Endothelial cell of umbilical vein (primary cell): Measurements from ENCODE around the gene TRMO. TPM values are rescaled to one million over a fixed set of nuclear protein-coding genes. Genes with fewer than 3 reads are reported as not detected.

ENCODE experiments used
- BruUV-seq: library from RNA; stranded (reverse); fragments of 400-500 nt; replicated peaks from 2 replicates; lab custom pipeline; 2021; lab: Mats Ljungman, UMichigan
- CTCF ChIA-PET: fragments of 300-600, 350-600 bp; sonication (Branson Sonifier 250); formaldehyde crosslinking; loops from one replicate; lab custom pipeline; 2021; ENCODE audit warnings: antibody characterized with exemption, inconsistent platforms; lab: Charles Lee
- POLR2A ChIA-PET: fragments of 300-600, 350-600 bp; sonication (Branson Sonifier 250); formaldehyde crosslinking; loops from one replicate; lab custom pipeline; 2021; ENCODE audit warnings: antibody characterized with exemption, inconsistent platforms; lab: Charles Lee
- DNase-seq: peaks from one replicate; pipeline ENCODE4 v3.0.0-alpha.2; 2011; ENCODE audit warnings: low read depth, low spot score
- FAIRE-seq: peaks from 2 replicates; lab custom pipeline; 2011; peaks lifted over from hg19 to GRCh38; lab: Jason Lieb, UNC
- H2AFZ ChIP-seq: 2 replicates; pipeline ENCODE4 v1.6.0; 2012; ENCODE audit warnings: low read depth, low read length, control low read depth, inconsistent platforms
- H3K27ac ChIP-seq: 2 replicates; pipeline ENCODE4 v1.5.1; 2011; ENCODE audit warnings: low read depth, mild to moderate bottlenecking, control low read depth, low read length, moderate library complexity; ENCODE audit not compliant: insufficient read depth
- H3K27me3 ChIP-seq, 2 experiments: 2 replicates each; pipeline versions ENCODE4 v1.6.0 to v1.6.1; 2011; ENCODE audit warnings: low read length in 2 of 2, mixed read lengths in 1 of 2; ENCODE audit not compliant: control insufficient read depth in 2 of 2, insufficient read depth in 2 of 2
- H3K36me3 ChIP-seq, 2 experiments: 2 replicates in 1 of 2; 3 replicates in 1 of 2; pipeline ENCODE4 v1.5.1; 2011; ENCODE audit warnings: low read length in 2 of 2, mild to moderate bottlenecking in 1 of 2, moderate library complexity in 1 of 2; ENCODE audit not compliant: control insufficient read depth in 2 of 2, insufficient read depth in 2 of 2; ENCODE audit errors: extremely low read depth in 1 of 2
- H3K4me1 ChIP-seq: 3 replicates; pipeline ENCODE4 v1.5.1; 2011; ENCODE audit warnings: mild to moderate bottlenecking, low read length; ENCODE audit not compliant: control insufficient read depth, insufficient read depth; ENCODE audit errors: extremely low read depth
- H3K4me2 ChIP-seq: 2 replicates; pipeline ENCODE4 v1.6.1; 2011; ENCODE audit warnings: low read length, control low read depth, mixed read lengths; ENCODE audit not compliant: insufficient read depth
- H3K4me3 ChIP-seq, 3 experiments: fragments of 200-600 bp in 1 of 3; sonication (generic), shearing (Covaris generic) in 1 of 3; replicated peaks in 1 of 3; 2 replicates each; pipeline ENCODE4 v1.5.1; 2011 to 2016; ENCODE audit warnings: control low read depth in 3 of 3, low read length in 3 of 3, mild to moderate bottlenecking in 2 of 3, inconsistent platforms in 1 of 3, low read depth in 1 of 3, moderate library complexity in 1 of 3; ENCODE audit not compliant: insufficient read depth in 1 of 3
- H3K79me2 ChIP-seq: 2 replicates; pipeline ENCODE4 v1.6.0; 2012; ENCODE audit warnings: low read length, inconsistent platforms; ENCODE audit not compliant: control insufficient read depth, insufficient read depth
- H3K9ac ChIP-seq: replicated peaks from 2 replicates; pipeline ENCODE3; 2011; ENCODE audit warnings: low read length, control low read depth; ENCODE audit not compliant: insufficient read depth; ENCODE audit errors: extremely low read depth
- H3K9me1 ChIP-seq: replicated peaks from 3 replicates; pipeline ENCODE4 v1.6.0; 2011; ENCODE audit warnings: mild to moderate bottlenecking, low read length; ENCODE audit not compliant: control insufficient read depth, insufficient read depth; ENCODE audit errors: extremely low read depth
- H3K9me3 ChIP-seq: replicated peaks from 2 replicates; pipeline ENCODE4 v1.5.1; 2012; ENCODE audit warnings: low read length, inconsistent platforms; ENCODE audit not compliant: control insufficient read depth, insufficient read depth
- H4K20me1 ChIP-seq: replicated peaks from 2 replicates; pipeline ENCODE3; 2011; ENCODE audit warnings: mild to moderate bottlenecking, low read length; ENCODE audit not compliant: control insufficient read depth, insufficient read depth; ENCODE audit errors: extremely low read depth
- CTCF ChIP-seq, 2 donors: IDR thresholded peaks; 1 replicate in 1 of 2; 2 replicates in 1 of 2; pipeline ENCODE4 v1.5.1; 2011; ENCODE audit warnings: low read length in 2 of 2, mild to moderate bottlenecking in 2 of 2, moderate library complexity in 2 of 2, control low read depth in 1 of 2, inconsistent platforms in 1 of 2, low read depth in 1 of 2; ENCODE audit not compliant: insufficient read depth in 1 of 2; ENCODE audit errors: extremely low read depth in 1 of 2
- EZH2 ChIP-seq: IDR thresholded peaks from 2 replicates; pipeline ENCODE4 v1.6.1; 2012; ENCODE audit warnings: borderline replicate concordance, low read depth, mild to moderate bottlenecking, moderate library complexity, low read length, inconsistent platforms; ENCODE audit not compliant: severe bottlenecking
- FOS ChIP-seq: IDR thresholded peaks from 2 replicates; pipeline ENCODE4 v1.6.1; 2011; ENCODE audit warnings: mild to moderate bottlenecking, low read length, moderate library complexity, borderline replicate concordance; ENCODE audit not compliant: insufficient read depth
- GATA2 ChIP-seq: IDR thresholded peaks from 2 replicates; pipeline ENCODE4 v1.7.0; 2011; ENCODE audit warnings: low read depth, mild to moderate bottlenecking, moderate library complexity, mixed read lengths, low read length; ENCODE audit not compliant: insufficient read length, insufficient read depth
- JUN ChIP-seq: IDR thresholded peaks from 2 replicates; pipeline ENCODE4 v1.6.1; 2011; ENCODE audit warnings: borderline replicate concordance, low read depth; ENCODE audit not compliant: insufficient read length, insufficient read depth
- MAX ChIP-seq: IDR thresholded peaks from 2 replicates; pipeline ENCODE4 v1.6.1; 2011; ENCODE audit not compliant: insufficient read depth, insufficient read length
- MYC ChIP-seq: IDR thresholded peaks from one replicate; pipeline ENCODE4 v1.6.1; 2011; ENCODE audit warnings: mild to moderate bottlenecking, low read depth, low read length
- POLR2A ChIP-seq: IDR thresholded peaks from 2 replicates; pipeline ENCODE4 v1.6.1; 2012; ENCODE audit warnings: low read depth, mild to moderate bottlenecking, control low read depth, low read length
- POLR2AphosphoS5 ChIP-seq: IDR thresholded peaks from 2 replicates; pipeline ENCODE4 v1.6.1; 2012; ENCODE audit warnings: low read depth, mild to moderate bottlenecking, control low read depth, low read length, moderate library complexity; ENCODE audit not compliant: insufficient read depth
- dilution Hi-C: fragments of 300-500 bp; cut with MboI; formaldehyde crosslinking; loops from one replicate; pipeline ENCODE4 v1.15.0; 2019; ENCODE audit warnings: low sequenced_read_pairs; ENCODE audit not compliant: extremely low pct_ligation_motif_present
- intact Hi-C: fragments of 100-400 bp; cut with micrococcal nuclease; formaldehyde crosslinking; loops from one replicate; pipeline ENCODE4 v1.10.0; 2022
- polyA plus RNA-seq, 4 experiments: library from polyadenylated mRNA; depleted of rRNA in 3 of 4; stranded (reverse) in 3 of 4; unstranded in 1 of 4; fragments of >200 nt; gene quantifications; 2 replicates each; pipeline versions ENCODE4 v1.2.1 to v1.2.3, GENCODE V29; 2011 to 2012; ENCODE audit warnings: missing spikeins in 1 of 4
- total RNA-seq: library from RNA; stranded (reverse); gene quantifications from 2 replicates; pipeline ENCODE4 v1.2.3, GENCODE V29; 2021

The TRMO gene
- total and polyA plus RNA-seq, 2 donors (not counting 3 experiments of a cell fraction or from before 2014, with no cell fraction given) = 10.1 to 11.9 TPM

GRCh38 chr9:97855486-97855875, 66.8 kb downstream of the TRMO start:
- Histone ChIP-seq H3K79me2 (no peaks in the 10 kb centered on the region), H3K36me3 (no peaks in the 10 kb centered on the region), H3K4me3 (no peak overlapping the region), H2AFZ (no peak overlapping the region), H3K9me3 (no peaks in the 10 kb centered on the region), H3K9ac (no peak overlapping the region), H3K27ac (no peak overlapping the region), H3K27me3 (peaks cover 83 to 99% of the 10 kb centered on the region in 2 experiments), H3K4me1 (no peaks in the 10 kb centered on the region), H3K4me2 (no peak overlapping the region), H4K20me1 (no peaks in the 10 kb centered on the region), H3K9me1 (no peaks in the 10 kb centered on the region)
- CTCF ChIA-PET = no interaction called here
- TF ChIP-seq CTCF (IDR thresholded peaks at IDR 0.05; ENCODE audit: extremely low read depth in 1 of 2, insufficient read depth in 1 of 2, low read depth in 1 of 2, low read length in 2 of 2) = no peak
- TF ChIP-seq EZH2 = no peak
- no peak for TF ChIP-seq GATA2
- TF ChIP-seq MAX = no peak
- TF ChIP-seq FOS = no peak
- no peak for TF ChIP-seq POLR2A
- TF ChIP-seq MYC = no peak
- no peak for TF ChIP-seq POLR2AphosphoS5
- no peak for TF ChIP-seq JUN
- no peak for FAIRE-seq
- no TSS peak for BruUV-seq
- intact Hi-C loops (loop anchor here (2.0 kb wide), 1 partner anchor 145 kb away; no protein-coding TSS in a partner anchor), dilution Hi-C loops (no loop called here)
- no peak for DNase-seq
- POLR2A ChIA-PET = no interaction called here
